Endothelial cell of hepatic sinusoid (primary cell): ENCODE measurements around the gene APC2.

Source experiments
- in situ Hi-C: cut with HindIII; loops from 2 replicates; pipeline ENCODE4 v1.10.0; 2017; ENCODE audit warnings: low sequenced_read_pairs

APC2 gene

DNA sequence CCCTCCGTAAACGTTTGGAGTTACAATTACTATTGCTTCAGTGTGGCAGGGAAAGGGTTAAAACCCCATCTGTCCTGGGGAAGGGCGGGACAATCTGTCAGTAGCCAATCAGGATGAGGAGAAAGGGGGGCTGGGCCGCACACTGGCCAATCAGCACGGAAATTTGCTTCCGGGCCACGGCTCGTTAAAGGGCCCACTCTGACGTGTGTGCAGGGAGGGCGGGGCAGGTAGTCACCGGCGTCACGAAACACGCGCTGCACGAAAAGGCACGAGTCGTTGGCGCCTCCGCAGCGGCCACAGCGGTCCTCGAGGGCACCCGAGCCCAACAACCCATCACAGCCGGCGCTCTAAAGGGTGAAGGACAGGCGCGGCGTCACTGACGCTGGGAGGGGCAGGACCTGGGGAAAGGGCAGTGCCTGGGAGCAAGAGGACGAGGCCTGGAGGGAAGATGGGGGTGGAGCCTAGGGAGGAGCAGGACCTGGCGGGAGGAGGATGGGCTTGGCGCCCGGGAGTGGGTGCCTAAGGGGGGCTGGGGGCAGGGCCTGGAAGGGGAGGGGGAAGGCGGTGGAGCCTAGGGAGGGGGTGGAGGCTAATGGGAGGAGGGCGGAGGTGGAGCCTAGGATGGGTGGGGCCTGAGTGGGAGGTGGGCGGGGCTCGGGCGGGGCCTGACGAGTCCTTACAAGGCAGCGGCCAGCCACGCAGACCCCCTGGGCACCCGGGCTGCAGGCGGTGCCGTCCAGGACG is 58.0 kb downstream of the APC2 start:
- in situ Hi-C loops = no loop called here

GRCh38 chr19:1508507-1508856 is 58.6 kb downstream of the APC2 start:
- in situ Hi-C loops = no loop called here

- in situ Hi-C loops = no loop called here
Observed at GRCh38 chr19:1509602-1510441, 59.9 kb downstream of the APC2 start.

GRCh38 chr19:1510442-1510806 is 60.5 kb downstream of the APC2 start:
- in situ Hi-C loops = no loop called here

DNA sequence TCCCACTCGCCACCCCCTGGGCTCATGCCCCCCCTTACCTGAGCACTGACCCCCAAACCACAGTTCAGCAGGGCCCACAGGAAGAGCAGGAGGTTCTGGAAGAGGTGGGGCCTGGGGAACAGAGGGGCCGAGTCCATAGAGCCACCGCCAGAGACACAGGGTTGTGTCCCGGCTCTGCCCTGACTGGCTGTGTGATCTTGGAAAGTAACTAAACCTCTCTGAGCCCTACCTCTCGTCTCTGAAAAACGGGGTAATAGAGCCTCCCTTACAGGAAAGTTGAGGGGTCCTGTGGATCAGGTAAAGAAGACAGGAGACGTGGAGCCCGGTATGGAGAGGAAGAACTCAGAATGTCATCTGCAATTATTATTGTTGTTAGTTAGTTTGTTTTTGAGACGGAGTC is 60.9 kb downstream of the APC2 start:
- in situ Hi-C loops = no loop called here

DNA sequence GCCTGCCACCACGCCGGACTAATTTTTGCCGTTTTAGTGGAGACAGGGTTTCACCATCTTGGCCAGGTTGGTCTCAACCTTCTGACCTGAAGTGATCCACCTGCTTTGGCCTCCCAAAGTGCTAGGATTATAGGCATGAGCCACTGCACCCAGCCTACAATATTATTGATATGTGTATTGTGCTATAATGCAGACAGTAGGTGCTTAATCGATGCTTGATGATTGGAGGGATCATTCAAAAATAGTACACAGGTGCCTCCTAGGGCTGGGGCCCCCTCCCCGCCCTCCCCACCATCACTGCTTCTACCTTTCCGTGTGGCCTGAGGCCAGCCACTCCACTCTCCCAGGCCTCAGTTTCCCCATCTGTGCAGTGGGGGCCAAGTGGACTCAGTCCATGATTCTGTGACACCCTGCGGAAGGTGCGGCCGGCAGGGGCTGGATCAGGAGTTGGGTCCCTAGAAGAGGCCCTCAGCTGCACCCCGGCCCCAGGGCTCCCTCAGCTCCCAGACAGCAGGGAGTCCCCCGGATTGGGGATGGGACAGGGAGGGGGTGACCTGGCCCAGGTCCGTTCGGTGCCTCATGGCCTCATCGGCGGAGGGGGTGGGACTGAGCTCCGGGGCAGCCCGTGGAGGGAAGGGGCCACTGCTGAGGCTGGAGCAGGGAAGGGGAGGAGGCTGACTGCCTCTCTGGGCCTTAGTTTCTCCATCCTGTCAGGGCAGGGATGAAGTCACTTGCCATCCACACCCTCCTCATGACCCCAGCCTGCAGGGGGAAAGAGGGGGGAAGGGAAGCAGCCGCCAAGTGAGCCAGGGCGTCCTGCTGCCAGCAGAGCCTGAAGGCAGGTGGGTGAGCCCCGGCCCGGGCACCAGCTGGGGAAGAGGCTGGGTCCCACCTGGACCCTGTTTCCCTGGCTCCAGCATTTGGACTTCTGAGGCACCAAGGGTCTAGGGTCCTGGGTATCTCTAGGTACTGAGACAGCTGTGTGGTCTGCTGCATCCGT is 61.7 kb downstream of the APC2 start:
- in situ Hi-C loops = no loop called here

- in situ Hi-C loops = no loop called here
Observed at GRCh38 chr19:1512671-1513498, 63.0 kb downstream of the APC2 start, which contains the start of gene ADAMTSL5. Gene ADAMTSL5, minus strand, starts transcription at chr19:1513019. Its CDS starts 2,076 bp downstream, at chr19:1510943.

DNA sequence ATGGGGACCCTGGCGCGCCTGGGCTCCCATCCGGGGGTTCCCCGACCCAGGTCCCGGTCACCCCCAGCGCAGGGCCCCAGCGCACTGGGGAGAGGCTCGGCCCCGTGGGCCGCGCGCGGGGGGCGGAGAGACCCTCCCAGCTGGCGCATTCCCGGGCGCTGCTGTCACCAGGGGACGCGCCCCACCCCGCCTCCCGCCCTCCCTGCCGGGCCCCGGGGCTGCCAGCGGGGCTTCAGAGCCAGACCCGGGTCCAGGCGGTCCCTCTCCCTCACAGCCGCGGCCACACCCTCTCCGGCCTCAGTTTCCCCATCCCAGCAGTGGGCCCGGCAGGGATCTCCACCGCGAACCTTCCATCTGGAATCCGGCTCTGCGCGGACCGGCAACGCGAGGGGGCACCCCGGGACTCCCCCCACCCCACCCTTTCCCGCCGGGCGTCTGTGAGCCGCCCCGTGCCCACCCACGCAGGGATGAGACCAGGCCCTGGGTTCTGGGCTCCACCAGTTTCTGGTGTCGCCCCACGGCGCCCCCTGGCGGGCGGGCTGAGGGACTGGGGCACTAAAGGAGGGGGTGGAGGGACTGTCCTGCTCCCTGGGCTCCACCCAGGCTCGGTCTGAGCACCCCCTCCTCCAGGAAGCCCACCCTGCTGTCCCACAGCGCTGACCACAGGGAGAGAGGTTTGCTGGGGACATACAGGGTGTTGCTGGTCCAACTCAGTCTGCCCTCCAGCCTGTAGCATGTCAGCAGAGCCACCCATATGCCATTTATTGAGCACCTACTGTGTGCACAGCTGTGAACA is 63.8 kb downstream of the APC2 start:
- in situ Hi-C loops = no loop called here

GRCh38 chr19:1514295-1514661 is 64.4 kb downstream of the APC2 start:
- in situ Hi-C loops = no loop called here

DNA sequence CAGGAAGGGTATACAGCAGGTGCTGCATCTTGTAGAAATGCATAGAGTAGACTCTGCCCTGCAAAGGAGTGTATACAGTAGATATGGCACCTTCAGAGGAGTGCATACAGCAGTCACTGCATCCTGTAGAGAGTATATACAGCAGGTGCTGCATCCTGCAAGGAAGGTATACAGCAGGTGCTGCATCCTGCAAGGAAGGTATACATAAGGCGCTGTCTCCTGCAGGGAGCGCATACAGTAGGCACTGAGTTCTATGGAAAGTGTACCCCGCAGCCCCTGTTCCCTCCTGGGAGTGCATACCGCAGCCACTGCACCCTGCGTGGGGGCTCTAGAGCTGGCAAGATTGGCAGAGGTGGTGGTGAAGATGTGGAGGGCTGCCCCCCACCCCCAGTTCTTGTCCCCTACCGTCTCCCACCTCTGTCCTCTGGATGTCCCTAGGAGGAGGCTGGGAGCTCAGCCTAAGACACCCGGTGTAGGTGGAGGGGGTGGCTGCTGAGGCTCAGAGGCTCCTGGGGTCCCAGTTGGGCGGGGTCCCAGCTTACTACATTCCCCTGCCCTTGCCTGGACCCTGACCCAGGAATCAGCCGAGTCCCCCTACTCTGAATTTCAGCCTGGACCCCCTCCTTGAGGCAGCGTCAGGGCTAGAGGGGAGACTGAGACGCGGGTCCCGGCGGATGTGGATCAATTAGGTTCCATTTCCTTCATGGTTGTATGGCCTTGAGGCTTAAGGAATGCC is 65.2 kb downstream of the APC2 start:
- in situ Hi-C loops = no loop called here

DNA sequence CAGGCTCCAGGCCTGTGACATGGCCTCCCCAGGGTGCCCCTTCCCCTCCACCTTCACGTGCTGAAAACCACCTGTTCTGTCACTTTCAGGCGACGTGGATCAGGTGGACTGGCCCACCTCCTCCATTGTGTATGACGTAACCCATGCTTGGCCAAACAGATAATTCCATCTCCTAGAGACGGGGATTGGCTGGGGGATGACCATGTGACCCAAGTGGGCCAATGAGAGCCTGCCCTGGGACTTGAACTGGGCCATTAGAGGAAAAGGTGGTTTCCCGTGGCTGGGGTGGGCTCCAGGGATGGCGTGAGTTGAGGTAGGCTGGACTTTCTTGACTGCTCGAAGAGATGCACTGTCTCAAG is 66.5 kb downstream of the APC2 start:
- in situ Hi-C loops = no loop called here

DNA sequence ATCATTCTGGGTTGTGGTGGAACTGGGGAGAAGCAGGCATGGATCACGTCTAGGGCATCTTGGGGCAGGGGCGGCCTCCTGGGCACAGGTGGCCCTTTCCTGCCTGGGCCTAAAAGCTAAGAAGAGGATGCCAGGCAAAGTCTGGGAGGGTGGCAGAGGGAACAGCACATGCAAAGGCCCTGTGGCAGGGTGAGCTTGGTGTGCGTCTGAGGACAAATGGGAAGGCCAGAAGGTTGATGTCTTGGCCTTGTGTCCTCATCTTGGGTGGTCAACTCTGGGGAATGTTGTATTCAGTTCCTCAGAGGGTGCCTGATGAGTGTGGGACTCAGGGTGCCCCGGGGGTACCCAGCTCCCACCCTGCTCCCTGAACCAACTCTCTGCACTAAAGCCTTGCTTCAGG is 68.5 kb downstream of the APC2 start:
- in situ Hi-C loops = no loop called here

DNA sequence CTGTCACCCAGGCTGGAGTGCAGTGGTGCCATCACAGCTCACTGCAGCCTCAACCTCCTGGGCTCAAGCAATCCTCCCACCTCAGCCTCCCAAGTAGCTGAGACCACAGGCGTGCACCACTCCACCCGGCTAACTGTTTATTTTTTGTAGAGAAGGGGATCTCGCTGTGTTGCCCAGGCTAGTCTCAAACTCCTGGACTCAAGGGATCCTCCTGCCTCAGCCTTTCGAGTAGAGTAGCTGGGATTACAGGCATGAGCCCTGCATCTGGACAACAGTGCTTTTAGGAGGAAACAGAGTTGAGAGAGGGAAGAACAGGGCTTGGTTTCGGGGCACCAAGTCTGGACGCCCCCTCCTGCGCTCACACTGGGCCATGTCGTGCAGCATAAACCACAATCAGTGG is 69.9 kb downstream of the APC2 start:
- in situ Hi-C loops = loop anchor here (5.0 to 10.0 kb wide), 3 partner anchors 45 to 105 kb away; partner anchors contain the start of gene C19orf25

DNA sequence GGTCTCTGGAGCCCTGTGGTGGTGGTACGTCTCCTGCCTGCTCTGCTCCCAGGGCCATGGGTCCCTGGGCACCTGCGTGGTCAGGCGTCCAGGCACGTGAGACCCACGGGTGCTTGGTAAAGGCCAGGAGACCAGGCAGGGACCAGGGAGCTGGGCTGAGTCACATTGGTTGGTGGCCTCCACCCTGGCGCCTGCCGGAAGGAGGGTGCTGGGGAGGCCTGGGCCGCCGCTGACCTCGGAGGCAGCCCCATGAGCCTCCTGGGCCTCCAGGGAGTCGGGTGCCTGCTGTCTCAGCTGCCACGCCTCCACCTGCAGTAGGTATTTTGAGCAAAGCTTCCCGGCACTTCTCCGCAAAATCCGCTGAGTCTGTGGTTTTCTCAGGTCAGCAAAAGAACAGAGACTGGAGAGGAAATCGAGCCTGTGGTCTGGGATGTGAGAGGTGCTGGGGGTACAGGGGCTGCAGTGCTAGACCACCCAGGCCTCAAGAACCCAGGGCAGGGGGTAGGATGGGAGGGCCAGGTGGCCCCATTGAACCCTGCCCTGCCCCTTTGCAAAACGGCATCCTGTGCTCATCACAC is 70.4 kb downstream of the APC2 start:
- in situ Hi-C loops = loop anchor here (5.0 to 10.0 kb wide), 3 partner anchors 45 to 105 kb away; partner anchors contain the start of gene C19orf25

DNA sequence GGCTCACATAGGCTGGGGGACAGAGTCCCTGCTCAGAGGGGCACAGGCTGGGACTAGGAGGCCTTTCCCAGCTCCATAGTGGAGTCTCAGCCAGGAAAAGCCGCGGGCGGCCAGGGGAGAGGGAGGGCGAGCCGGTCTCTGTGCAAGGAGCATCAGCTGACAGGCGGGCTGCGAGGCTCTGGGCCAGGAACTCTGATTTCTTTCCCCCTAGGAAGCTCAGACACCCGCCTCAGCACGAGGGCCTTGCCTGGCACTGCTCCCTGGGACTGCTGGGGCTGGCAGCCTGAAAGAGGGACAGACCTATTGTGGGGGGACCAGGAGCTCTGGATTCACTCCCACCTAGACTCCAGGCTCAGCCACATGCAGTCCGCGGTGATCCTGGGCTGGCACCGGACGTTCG is 71.7 kb downstream of the APC2 start:
- in situ Hi-C loops = loop anchor here (5.0 to 10.0 kb wide), 3 partner anchors 47 to 107 kb away; partner anchors contain the start of gene C19orf25

DNA sequence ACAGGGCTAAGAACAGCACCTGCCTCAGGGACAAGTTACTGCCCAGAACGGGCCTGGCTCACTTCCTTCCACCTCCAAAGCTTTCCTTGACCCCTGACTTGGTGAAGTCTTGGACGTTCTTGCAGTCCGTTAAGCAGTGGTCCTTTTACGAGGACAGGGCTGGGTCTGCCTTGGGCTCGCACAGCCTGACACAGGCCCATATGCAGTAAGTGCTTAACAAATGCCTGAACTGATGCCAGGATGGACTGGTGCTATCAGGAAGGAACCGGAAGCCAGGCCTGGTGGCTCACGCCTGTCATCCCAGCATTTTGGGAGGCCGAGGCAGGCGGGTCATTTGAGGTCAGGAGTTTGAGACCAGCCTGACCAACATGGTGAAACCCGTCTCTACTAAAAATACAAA is 72.1 kb downstream of the APC2 start:
- in situ Hi-C loops = loop anchor here (5.0 to 10.0 kb wide), 3 partner anchors 47 to 107 kb away; partner anchors contain the start of gene C19orf25

- in situ Hi-C loops = loop anchor here (5.0 to 10.0 kb wide), 3 partner anchors 48 to 108 kb away; partner anchors contain the start of gene C19orf25
Observed at GRCh38 chr19:1522838-1523237, 72.9 kb downstream of the APC2 start.
